LNCaP clone FGC (cell line): ENCODE results near the gene RSBN1L.

ENCODE experiments used
- DNase-seq: peaks from one replicate; pipeline ENCODE4 v3.0.0-alpha.2; 2011; ENCODE audit warnings: low read depth
- H3K4me3 ChIP-seq: 2 replicates; pipeline ENCODE4 v1.5.1; 2011; ENCODE audit warnings: mild to moderate bottlenecking, low read depth, low read length, control low read depth
- CTCF ChIP-seq: IDR thresholded peaks from 2 replicates; pipeline ENCODE4 v1.5.1; 2012; ENCODE audit warnings: mild to moderate bottlenecking; ENCODE audit not compliant: control insufficient read depth, insufficient read depth; ENCODE audit errors: extremely low read depth

The RSBN1L gene

GRCh38 chr7:77729574-77730348 lies 33.5 kb downstream of the RSBN1L start:
- DNase-seq = no peak
- no peak for TF ChIP-seq CTCF
- H3K4me3 ChIP-seq = no peak overlapping the region

GRCh38 chr7:77731716-77732115 lies 35.5 kb downstream of the RSBN1L start:
- no peak overlapping the region for H3K4me3 ChIP-seq
- TF ChIP-seq CTCF = no peak
- DNase-seq = no peak

- no peak for TF ChIP-seq CTCF
- no peak for DNase-seq
- no peak overlapping the region for H3K4me3 ChIP-seq
Measured at GRCh38 chr7:77734659-77735421, 38.6 kb downstream of the RSBN1L start.

GRCh38 chr7:77735457-77735856 lies 39.2 kb downstream of the RSBN1L start:
- no peak for TF ChIP-seq CTCF
- no peak overlapping the region for H3K4me3 ChIP-seq

GRCh38 chr7:77736991-77737390 lies 40.7 kb downstream of the RSBN1L start:
- TF ChIP-seq CTCF = no peak
- no peak for DNase-seq
- H3K4me3 ChIP-seq = no peak overlapping the region

More at GRCh38 chr7:77735457-77735856, 39.2 kb downstream of the RSBN1L start:
- no peak for DNase-seq

- no peak for DNase-seq
- no peak for TF ChIP-seq CTCF
- H3K4me3 ChIP-seq = no peak overlapping the region
Measured at GRCh38 chr7:77738382-77738781, 42.1 kb downstream of the RSBN1L start.
